Suprapubic skin (tissue), 4 donors: ENCODE data around the gene TRPM7. TPM values are rescaled to one million over a fixed set of nuclear protein-coding genes. Genes with fewer than 3 reads are reported as not detected.
"Not testable (repeated sequence)": the region's sequence is repeated elsewhere in the genome, so short reads cannot be mapped to it uniquely, and the experiment has no call there.

Experiments used
- DNase-seq, 2 donors: peaks; one replicate each; pipeline ENCODE4 v3.0.0-alpha.2; 2019; ENCODE audit warnings: low spot score in 2 of 2
- H3K27ac ChIP-seq: fragments of 200-600 bp; sonication (generic); one replicate; pipeline ENCODE4 v1.5.1; 2019
- H3K27me3 ChIP-seq: fragments of 200-600 bp; sonication (generic); one replicate; pipeline ENCODE4 v1.5.1; 2019
- H3K36me3 ChIP-seq: fragments of 200-600 bp; sonication (generic); one replicate; pipeline ENCODE4 v1.5.1; 2019
- H3K4me1 ChIP-seq: fragments of 200-600 bp; sonication (generic); one replicate; pipeline ENCODE4 v1.5.1; 2019
- H3K4me3 ChIP-seq: fragments of 200-600 bp; sonication (generic); one replicate; pipeline ENCODE4 v1.5.1; 2019; ENCODE audit warnings: mild to moderate bottlenecking
- H3K9me3 ChIP-seq: fragments of 200-600 bp; sonication (generic); one replicate; pipeline ENCODE4 v1.5.1; 2019
- EP300 ChIP-seq: sonication (generic); formaldehyde crosslinking; IDR thresholded peaks from one replicate; pipeline ENCODE4 v1.6.1; 2017; ENCODE audit warnings: antibody characterized with exemption
- POLR2A ChIP-seq, 2 donors: fragments of 450-650 bp; IDR thresholded peaks; one replicate each; pipeline ENCODE4 v1.6.1; 2017; ENCODE audit warnings: antibody characterized with exemption in 2 of 2, mild to moderate bottlenecking in 2 of 2, moderate library complexity in 2 of 2
- POLR2AphosphoS5 ChIP-seq, 3 donors: sonication (generic); formaldehyde crosslinking; IDR thresholded peaks; one replicate each; pipeline ENCODE4 v1.6.1; 2017; ENCODE audit warnings: antibody characterized with exemption in 3 of 3
- WGBS: methylation state at CpG from one replicate; pipeline ENCODE4 v1.1.5; 2018; 5-methylcytosine and 5-hydroxymethylcytosine counted together
- total RNA-seq, 4 donors: library from RNA; depleted of rRNA; stranded (reverse); fragments of >200 nt; gene quantifications; one replicate each; pipeline ENCODE4 v1.1.0, GENCODE V29; 2016
- TF ChIP-seq, protein P1 (sequence below), 2 donors: fragments of 200-600 bp in 1 of 2; fragments of 450-650 bp in 1 of 2; sonication (generic) in 1 of 2; IDR thresholded peaks; one replicate each; pipeline ENCODE4 v1.5.1; 2016 to 2019; ENCODE audit warnings: antibody characterized with exemption in 2 of 2, mild to moderate bottlenecking in 1 of 2, moderate library complexity in 1 of 2

Gene TRPM7
- total RNA-seq, 4 donors from 2014 or later = 30.8 to 72.0 (median 35.5) TPM

GRCh38 chr15:50707878-50708427 lies 21.4 kb upstream of the TRPM7 start:
- no peak for TF ChIP-seq POLR2AphosphoS5 (IDR thresholded peaks at IDR 0.05)
- Histone ChIP-seq H3K27me3 (no peaks in the 10 kb centered on the region), H3K36me3 (peaks cover 21% of the 10 kb centered on the region), H3K4me1 (no peaks in the 10 kb centered on the region), H3K27ac (no peak overlapping the region), H3K9me3 (no peaks in the 10 kb centered on the region), H3K4me3 (no peak overlapping the region)
- no peak for DNase-seq
- WGBS = 88% methylated on average over 3 of the region's 3 CpGs

DNA sequence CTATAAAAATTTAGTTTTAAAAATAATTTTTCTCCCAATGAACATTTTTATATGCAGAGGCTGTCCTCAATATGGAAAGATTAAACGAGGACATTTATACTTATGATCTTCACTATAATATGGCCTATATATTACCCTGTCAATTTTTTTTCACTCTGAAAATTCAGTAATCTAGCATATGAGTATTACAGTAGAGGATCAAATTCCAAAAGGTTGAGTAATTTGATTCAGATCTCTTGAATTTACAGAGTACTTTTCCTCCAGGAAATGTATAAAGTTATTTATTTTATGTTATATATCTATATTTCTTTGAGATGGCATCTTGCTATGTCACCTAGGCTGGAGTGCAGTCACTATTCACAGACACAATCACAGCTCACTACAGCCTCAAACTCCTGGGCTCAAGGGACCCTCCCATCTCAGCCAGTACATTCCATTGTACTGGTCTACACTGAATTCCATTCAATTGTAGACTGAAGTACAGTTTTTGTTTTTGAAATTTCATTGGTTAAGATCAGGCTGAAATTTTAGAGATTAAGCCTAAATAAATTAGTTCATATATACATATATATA lies 16.3 kb upstream of the TRPM7 start:
- peaks cover 11% of the 10 kb centered on the region for H3K36me3 ChIP-seq
- no peak for DNase-seq
- H3K4me1 ChIP-seq = no peaks in the 10 kb centered on the region
- H3K9me3 ChIP-seq = no peaks in the 10 kb centered on the region
- H3K4me3 ChIP-seq = no peak overlapping the region
- 70% methylated on average over 1 of the region's 1 CpG for WGBS
- H3K27me3 ChIP-seq = no peaks in the 10 kb centered on the region
- no peak overlapping the region for H3K27ac ChIP-seq
- TF ChIP-seq, protein P1, sequence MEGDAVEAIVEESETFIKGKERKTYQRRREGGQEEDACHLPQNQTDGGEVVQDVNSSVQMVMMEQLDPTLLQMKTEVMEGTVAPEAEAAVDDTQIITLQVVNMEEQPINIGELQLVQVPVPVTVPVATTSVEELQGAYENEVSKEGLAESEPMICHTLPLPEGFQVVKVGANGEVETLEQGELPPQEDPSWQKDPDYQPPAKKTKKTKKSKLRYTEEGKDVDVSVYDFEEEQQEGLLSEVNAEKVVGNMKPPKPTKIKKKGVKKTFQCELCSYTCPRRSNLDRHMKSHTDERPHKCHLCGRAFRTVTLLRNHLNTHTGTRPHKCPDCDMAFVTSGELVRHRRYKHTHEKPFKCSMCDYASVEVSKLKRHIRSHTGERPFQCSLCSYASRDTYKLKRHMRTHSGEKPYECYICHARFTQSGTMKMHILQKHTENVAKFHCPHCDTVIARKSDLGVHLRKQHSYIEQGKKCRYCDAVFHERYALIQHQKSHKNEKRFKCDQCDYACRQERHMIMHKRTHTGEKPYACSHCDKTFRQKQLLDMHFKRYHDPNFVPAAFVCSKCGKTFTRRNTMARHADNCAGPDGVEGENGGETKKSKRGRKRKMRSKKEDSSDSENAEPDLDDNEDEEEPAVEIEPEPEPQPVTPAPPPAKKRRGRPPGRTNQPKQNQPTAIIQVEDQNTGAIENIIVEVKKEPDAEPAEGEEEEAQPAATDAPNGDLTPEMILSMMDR (IDR thresholded peaks at IDR 0.05) = no peak
- TF ChIP-seq EP300 (no peak), POLR2AphosphoS5 (IDR thresholded peaks at IDR 0.05) (no peak), POLR2A (IDR thresholded peaks at IDR 0.05) (no peak)

GRCh38 chr15:50698101-50698500 lies 11.5 kb upstream of the TRPM7 start:
- DNase-seq = no peak
- Histone ChIP-seq H3K9me3 (no peaks in the 10 kb centered on the region), H3K4me3 (no peak overlapping the region), H3K27ac (no peak overlapping the region), H3K27me3 (no peaks in the 10 kb centered on the region), H3K36me3 (no peaks in the 10 kb centered on the region), H3K4me1 (no peaks in the 10 kb centered on the region)
- no peak for TF ChIP-seq EP300
- TF ChIP-seq, protein P1 (IDR thresholded peaks at IDR 0.05) = no peak
- WGBS = 74% methylated on average over 8 of the region's 8 CpGs

GRCh38 chr15:50697109-50697797 lies 10.7 kb upstream of the TRPM7 start:
- Histone ChIP-seq H3K27me3 (no peaks in the 10 kb centered on the region), H3K4me1 (no peaks in the 10 kb centered on the region), H3K27ac (no peak overlapping the region), H3K36me3 (no peaks in the 10 kb centered on the region), H3K9me3 (no peaks in the 10 kb centered on the region), H3K4me3 (no peak overlapping the region)
- WGBS = 84% methylated on average over 4 of the region's 4 CpGs
- TF ChIP-seq POLR2A (IDR thresholded peaks at IDR 0.05) (no peak), EP300 (no peak), POLR2AphosphoS5 (IDR thresholded peaks at IDR 0.05) (no peak)
- TF ChIP-seq, protein P1 (IDR thresholded peaks at IDR 0.05) = no peak
- no peak for DNase-seq

DNA sequence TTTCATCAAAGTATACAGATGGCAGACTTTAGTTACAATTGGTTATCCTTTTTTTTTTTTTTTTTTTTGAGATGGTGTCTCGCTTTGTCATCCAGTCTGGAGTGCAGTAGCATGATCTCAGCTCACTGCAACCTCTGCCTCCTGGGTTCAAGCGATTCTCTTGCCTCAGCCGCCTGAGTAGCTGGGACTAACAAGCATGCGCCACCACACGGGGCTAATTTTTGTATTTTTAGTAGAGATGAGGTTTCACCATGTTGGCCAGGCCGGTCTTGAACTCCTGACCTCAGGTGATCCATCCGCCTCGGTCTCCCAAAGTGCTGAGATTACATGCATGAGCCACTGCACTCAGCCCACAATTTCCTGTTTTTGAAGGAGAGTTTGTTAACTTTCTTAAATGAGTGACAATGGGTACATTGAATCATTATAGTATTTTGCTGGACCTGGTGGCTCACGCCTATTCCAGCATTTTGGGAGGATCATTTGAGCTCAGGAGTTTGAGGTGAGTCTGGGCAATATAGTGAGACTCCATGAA lies 8.1 kb upstream of the TRPM7 start:
- H3K4me1 ChIP-seq, H3K27me3 ChIP-seq, H3K4me3 ChIP-seq, DNase-seq, H3K27ac ChIP-seq, H3K36me3 ChIP-seq, H3K9me3 ChIP-seq: not testable (repeated sequence)
- WGBS = 94% methylated on average over 9 of the region's 9 CpGs

DNA sequence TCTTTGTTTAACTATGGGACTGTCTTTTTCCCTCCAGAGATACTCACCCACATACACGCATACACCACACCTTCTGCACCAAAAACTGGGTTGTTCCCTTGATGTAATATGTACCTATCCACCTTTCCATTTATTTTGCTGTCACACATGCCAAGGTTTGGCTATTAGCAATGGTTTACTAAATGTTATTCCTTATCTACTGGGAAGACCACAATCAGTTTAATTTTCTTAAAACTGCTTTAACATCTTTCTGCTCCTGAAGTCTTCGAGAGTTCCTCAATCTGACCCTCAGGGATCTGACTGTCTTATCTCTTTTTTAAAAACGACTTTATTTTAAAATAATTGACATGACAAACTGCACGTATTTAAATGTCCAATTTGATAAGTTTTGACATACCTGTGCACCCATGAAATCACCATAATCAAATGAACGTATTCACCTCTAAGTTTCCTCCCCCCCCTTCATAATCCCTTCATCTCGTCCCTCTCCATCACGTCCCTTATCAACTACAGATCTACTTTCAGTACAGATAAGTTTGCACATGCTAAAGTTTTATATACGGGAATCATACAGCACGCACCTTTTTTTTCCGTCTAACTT lies 805 bp upstream of the TRPM7 start:
- no peaks in the 10 kb centered on the region for H3K36me3 ChIP-seq
- DNase-seq = no peak
- H3K4me3 ChIP-seq = peak overlapping the region; percentile 83
- H3K27ac ChIP-seq = peak overlapping the region; percentile 96
- no peaks in the 10 kb centered on the region for H3K9me3 ChIP-seq
- H3K27me3 ChIP-seq = no peaks in the 10 kb centered on the region
- TF ChIP-seq, protein P1 (IDR thresholded peaks at IDR 0.05) = no peak
- no peak for TF ChIP-seq POLR2AphosphoS5 (IDR thresholded peaks at IDR 0.05)
- no peak for TF ChIP-seq EP300
- no peak for TF ChIP-seq POLR2A (IDR thresholded peaks at IDR 0.05)
- 30% methylated on average over 10 of the region's 10 CpGs for WGBS
- H3K4me1 ChIP-seq = peaks cover 43% of the 10 kb centered on the region
